GM18951 (cell line): ENCODE data around the gene ING2.
"Not testable (repeated sequence)": the region's sequence is repeated elsewhere in the genome, so short reads cannot be mapped to it uniquely, and the experiment has no call there.

Source experiments
- POLR2A ChIP-seq: IDR thresholded peaks from 4 replicates; pipeline ENCODE4 v1.6.1; 2011; ENCODE audit warnings: mild to moderate bottlenecking; ENCODE audit not compliant: insufficient read length, insufficient read depth; ENCODE audit errors: extremely low read depth
- in situ Hi-C: fragments of 300-500 bp; cut with MboI; formaldehyde crosslinking; loops from one replicate; pipeline ENCODE4 v1.12.0; 2022; ENCODE audit warnings: low sequenced_read_pairs, mixed read lengths, inconsistent platforms; ENCODE audit not compliant: unreplicated experiment

The ING2 gene

GRCh38 chr4:183504930-183505610 lies at the start of gene ING2:
Gene ING2 (plus strand): TSS chr4:183505058. CDS start chr4:183505196, 138 bp downstream.
- in situ Hi-C loops: no loop called here
- TF ChIP-seq POLR2A: peak; percentile 49

GRCh38 chr4:183455431-183456195 lies 49.2 kb upstream of the ING2 start:
- TF ChIP-seq POLR2A: no peak
- in situ Hi-C loops: no loop called here

- in situ Hi-C loops: no loop called here
- TF ChIP-seq POLR2A: no peak
These were observed 46.9 kb upstream of the ING2 start for GRCh38 chr4:183458005-183458404.

- in situ Hi-C loops: not testable (repeated sequence)
These were observed 40.8 kb upstream of the ING2 start for GRCh38 chr4:183463903-183464619.

GRCh38 chr4:183465879-183466278 lies 39.0 kb upstream of the ING2 start:
- in situ Hi-C loops: not testable (repeated sequence)

- no peak for TF ChIP-seq POLR2A
- in situ Hi-C loops: no loop called here
These were observed 37.6 kb upstream of the ING2 start for GRCh38 chr4:183467246-183467645.

- no peak for TF ChIP-seq POLR2A
- in situ Hi-C loops: no loop called here
These were observed 36.4 kb upstream of the ING2 start for GRCh38 chr4:183468210-183469095.

- in situ Hi-C loops: no loop called here
- no peak for TF ChIP-seq POLR2A
These were observed 35.6 kb upstream of the ING2 start for GRCh38 chr4:183469285-183469684.

GRCh38 chr4:183469936-183470335 lies 34.9 kb upstream of the ING2 start:
- no peak for TF ChIP-seq POLR2A
- in situ Hi-C loops: no loop called here

- in situ Hi-C loops: no loop called here
- TF ChIP-seq POLR2A: no peak
These were observed 34.0 kb upstream of the ING2 start for GRCh38 chr4:183470821-183471220.

- in situ Hi-C loops: no loop called here
- TF ChIP-seq POLR2A: no peak
These were observed 32.7 kb upstream of the ING2 start for GRCh38 chr4:183471946-183472708.

GRCh38 chr4:183478123-183478522 lies 26.7 kb upstream of the ING2 start:
- TF ChIP-seq POLR2A: no peak
- in situ Hi-C loops: no loop called here

GRCh38 chr4:183478926-183479325 lies 25.9 kb upstream of the ING2 start:
- in situ Hi-C loops: no loop called here
- TF ChIP-seq POLR2A: no peak

GRCh38 chr4:183482515-183483095 lies 22.3 kb upstream of the ING2 start:
- in situ Hi-C loops: not testable (repeated sequence)
